HEK293 (cell line): ENCODE measurements around the gene TAF1D.

ENCODE experiments used
- PATZ1 ChIP-seq: fragments of 450-650 bp; formaldehyde crosslinking; IDR thresholded peaks from 2 replicates; pipeline ENCODE4 v1.5.1; 2016; ENCODE audit warnings: missing biosample characterization, missing genetic modification characterization
- ZFP41 ChIP-seq: fragments of 450-650 bp; formaldehyde crosslinking; IDR thresholded peaks from 2 replicates; pipeline ENCODE4 v1.5.1; 2016; ENCODE audit warnings: missing biosample characterization, missing genetic modification characterization, borderline replicate concordance
- ZNF114 ChIP-seq: fragments of 450-650 bp; formaldehyde crosslinking; IDR thresholded peaks from 2 replicates; pipeline ENCODE4 v1.5.0; 2017; ENCODE audit warnings: missing biosample characterization, missing genetic modification characterization
- ZNF138 ChIP-seq: fragments of 450-650 bp; formaldehyde crosslinking; IDR thresholded peaks from 2 replicates; pipeline ENCODE4 v1.5.1; 2016; ENCODE audit warnings: missing biosample characterization, missing genetic modification characterization, borderline replicate concordance
- ZNF148 ChIP-seq: fragments of 450-650 bp; formaldehyde crosslinking; IDR thresholded peaks from 2 replicates; pipeline ENCODE4 v1.5.0; 2017; ENCODE audit warnings: missing biosample characterization, missing genetic modification characterization, borderline replicate concordance
- ZNF175 ChIP-seq: fragments of 450-650 bp; formaldehyde crosslinking; IDR thresholded peaks from 2 replicates; pipeline ENCODE4 v1.5.1; 2016; ENCODE audit warnings: missing biosample characterization, missing genetic modification characterization
- ZNF324 ChIP-seq: fragments of 450-650 bp; formaldehyde crosslinking; IDR thresholded peaks from 2 replicates; pipeline ENCODE4 v1.5.1; 2016; ENCODE audit warnings: missing biosample characterization, missing genetic modification characterization
- ZNF707 ChIP-seq: fragments of 450-650 bp; formaldehyde crosslinking; IDR thresholded peaks from 2 replicates; pipeline ENCODE4 v1.5.1; 2016; ENCODE audit warnings: missing biosample characterization, missing genetic modification characterization
- TF ChIP-seq, protein P1 (sequence below): fragments of 450-650 bp; formaldehyde crosslinking; IDR thresholded peaks from 2 replicates; pipeline ENCODE4 v1.5.1; 2016; ENCODE audit warnings: missing biosample characterization, missing genetic modification characterization
- TF ChIP-seq, protein P2 (sequence below): fragments of 450-650 bp; formaldehyde crosslinking; IDR thresholded peaks from 2 replicates; pipeline ENCODE4 v1.5.1; 2016; ENCODE audit warnings: missing biosample characterization, missing genetic modification characterization
- TF ChIP-seq, protein P3 (sequence below): fragments of 450-650 bp; formaldehyde crosslinking; IDR thresholded peaks from 2 replicates; pipeline ENCODE4 v1.5.1; 2016; ENCODE audit warnings: missing biosample characterization, missing genetic modification characterization, low read depth

DNA sequence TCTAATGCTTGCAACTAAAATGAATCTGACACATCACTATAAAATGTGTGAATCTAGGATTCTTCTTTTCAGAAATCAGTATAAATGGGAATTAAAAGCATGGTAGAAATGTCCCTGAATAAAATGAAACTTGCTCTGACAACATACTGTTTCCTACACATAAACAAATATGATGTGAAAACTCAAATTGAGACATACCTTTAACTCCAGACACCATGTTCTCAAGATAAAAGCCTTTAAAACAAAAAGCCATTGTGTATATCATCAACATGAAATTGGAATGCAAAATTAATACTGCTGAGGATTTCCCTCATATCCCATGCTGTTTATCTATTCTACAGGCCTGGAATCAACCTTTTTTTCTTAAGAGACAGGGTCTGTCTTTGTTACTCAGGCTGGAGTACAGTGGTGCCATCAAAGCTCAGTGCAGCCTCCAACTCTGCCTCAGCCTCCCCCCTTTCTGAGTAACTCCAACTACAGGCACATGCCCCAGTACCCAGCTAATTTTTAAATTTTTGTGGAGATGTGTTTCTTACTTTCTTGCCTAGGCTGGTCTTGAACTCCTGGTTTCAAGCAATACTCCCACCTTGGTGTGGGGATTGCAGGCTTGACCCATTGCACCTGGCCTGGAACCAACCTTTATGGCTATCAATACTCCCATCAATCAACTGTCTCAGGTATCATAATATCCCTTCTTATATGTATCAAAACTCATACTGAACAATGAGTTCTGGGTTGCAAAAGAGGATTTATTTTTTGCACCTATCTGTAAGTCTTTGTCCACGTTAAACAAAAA, 6.7 kb downstream of the TAF1D start:
- TF ChIP-seq, protein P1, sequence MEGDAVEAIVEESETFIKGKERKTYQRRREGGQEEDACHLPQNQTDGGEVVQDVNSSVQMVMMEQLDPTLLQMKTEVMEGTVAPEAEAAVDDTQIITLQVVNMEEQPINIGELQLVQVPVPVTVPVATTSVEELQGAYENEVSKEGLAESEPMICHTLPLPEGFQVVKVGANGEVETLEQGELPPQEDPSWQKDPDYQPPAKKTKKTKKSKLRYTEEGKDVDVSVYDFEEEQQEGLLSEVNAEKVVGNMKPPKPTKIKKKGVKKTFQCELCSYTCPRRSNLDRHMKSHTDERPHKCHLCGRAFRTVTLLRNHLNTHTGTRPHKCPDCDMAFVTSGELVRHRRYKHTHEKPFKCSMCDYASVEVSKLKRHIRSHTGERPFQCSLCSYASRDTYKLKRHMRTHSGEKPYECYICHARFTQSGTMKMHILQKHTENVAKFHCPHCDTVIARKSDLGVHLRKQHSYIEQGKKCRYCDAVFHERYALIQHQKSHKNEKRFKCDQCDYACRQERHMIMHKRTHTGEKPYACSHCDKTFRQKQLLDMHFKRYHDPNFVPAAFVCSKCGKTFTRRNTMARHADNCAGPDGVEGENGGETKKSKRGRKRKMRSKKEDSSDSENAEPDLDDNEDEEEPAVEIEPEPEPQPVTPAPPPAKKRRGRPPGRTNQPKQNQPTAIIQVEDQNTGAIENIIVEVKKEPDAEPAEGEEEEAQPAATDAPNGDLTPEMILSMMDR (tag by site-specific recombination), result no peak
- TF ChIP-seq ZNF324 (no peak), ZNF148 (no peak), ZNF114 (no peak), ZNF707 (tag by site-specific recombination) (no peak), ZFP41 (tag by site-specific recombination) (no peak), ZNF175 (tag by site-specific recombination) (no peak), ZNF138 (no peak), PATZ1 (tag by site-specific recombination) (no peak)
- TF ChIP-seq, protein P2, sequence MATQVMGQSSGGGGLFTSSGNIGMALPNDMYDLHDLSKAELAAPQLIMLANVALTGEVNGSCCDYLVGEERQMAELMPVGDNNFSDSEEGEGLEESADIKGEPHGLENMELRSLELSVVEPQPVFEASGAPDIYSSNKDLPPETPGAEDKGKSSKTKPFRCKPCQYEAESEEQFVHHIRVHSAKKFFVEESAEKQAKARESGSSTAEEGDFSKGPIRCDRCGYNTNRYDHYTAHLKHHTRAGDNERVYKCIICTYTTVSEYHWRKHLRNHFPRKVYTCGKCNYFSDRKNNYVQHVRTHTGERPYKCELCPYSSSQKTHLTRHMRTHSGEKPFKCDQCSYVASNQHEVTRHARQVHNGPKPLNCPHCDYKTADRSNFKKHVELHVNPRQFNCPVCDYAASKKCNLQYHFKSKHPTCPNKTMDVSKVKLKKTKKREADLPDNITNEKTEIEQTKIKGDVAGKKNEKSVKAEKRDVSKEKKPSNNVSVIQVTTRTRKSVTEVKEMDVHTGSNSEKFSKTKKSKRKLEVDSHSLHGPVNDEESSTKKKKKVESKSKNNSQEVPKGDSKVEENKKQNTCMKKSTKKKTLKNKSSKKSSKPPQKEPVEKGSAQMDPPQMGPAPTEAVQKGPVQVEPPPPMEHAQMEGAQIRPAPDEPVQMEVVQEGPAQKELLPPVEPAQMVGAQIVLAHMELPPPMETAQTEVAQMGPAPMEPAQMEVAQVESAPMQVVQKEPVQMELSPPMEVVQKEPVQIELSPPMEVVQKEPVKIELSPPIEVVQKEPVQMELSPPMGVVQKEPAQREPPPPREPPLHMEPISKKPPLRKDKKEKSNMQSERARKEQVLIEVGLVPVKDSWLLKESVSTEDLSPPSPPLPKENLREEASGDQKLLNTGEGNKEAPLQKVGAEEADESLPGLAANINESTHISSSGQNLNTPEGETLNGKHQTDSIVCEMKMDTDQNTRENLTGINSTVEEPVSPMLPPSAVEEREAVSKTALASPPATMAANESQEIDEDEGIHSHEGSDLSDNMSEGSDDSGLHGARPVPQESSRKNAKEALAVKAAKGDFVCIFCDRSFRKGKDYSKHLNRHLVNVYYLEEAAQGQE (tag by site-specific recombination), result no peak
- TF ChIP-seq, protein P3, sequence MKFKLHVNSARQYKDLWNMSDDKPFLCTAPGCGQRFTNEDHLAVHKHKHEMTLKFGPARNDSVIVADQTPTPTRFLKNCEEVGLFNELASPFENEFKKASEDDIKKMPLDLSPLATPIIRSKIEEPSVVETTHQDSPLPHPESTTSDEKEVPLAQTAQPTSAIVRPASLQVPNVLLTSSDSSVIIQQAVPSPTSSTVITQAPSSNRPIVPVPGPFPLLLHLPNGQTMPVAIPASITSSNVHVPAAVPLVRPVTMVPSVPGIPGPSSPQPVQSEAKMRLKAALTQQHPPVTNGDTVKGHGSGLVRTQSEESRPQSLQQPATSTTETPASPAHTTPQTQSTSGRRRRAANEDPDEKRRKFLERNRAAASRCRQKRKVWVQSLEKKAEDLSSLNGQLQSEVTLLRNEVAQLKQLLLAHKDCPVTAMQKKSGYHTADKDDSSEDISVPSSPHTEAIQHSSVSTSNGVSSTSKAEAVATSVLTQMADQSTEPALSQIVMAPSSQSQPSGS (tag by site-specific recombination), result no peak
